ENCODE measurements around the gene GNLY.

Gene GNLY

DNA sequence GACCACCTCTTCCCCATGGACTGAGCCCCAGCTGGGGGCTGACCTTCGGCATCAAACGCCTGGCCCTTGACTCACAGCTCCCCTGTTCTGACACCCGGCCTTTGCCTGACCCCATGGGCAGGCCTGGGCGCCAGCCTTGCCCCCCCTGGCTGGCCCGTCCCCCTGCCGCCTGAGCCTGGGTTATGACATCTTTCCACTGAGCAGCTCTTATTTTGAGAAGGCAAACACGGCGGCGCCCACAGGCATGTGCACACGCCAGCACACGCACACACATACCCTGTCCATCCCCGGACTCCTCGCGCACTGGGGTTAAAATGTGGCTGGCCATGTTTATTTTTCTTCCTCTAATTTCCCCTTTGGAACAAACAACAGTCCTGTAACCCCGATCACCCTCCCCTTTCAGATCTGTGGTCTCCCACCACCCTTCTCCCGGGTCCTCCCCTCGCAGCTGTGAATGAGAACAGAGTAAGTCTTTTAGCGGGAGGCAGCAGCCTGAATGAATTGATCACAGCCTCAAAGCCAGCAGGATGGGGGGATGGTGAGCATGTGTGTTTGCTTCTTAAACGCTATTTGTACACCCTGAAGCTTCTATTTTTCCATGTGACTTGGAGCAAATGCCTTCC, 47.8 kb downstream of the GNLY start:
- no peak for TF ChIP-seq TCF12 (IDR thresholded peaks at IDR 0.05; ENCODE audit: low read depth)
- TF ChIP-seq RAD21 (IDR thresholded peaks at IDR 0.05; ENCODE audit: low read depth) = no peak
- TF ChIP-seq TAF1 (IDR thresholded peaks at IDR 0.05; ENCODE audit: low read depth) = no peak
- no peak for TF ChIP-seq YY1 (IDR thresholded peaks at IDR 0.05; ENCODE audit: low read depth)
- no peak for TF ChIP-seq FOXM1 (IDR thresholded peaks at IDR 0.05; ENCODE audit: borderline replicate concordance, low read depth)
- TF ChIP-seq TEAD4 (IDR thresholded peaks at IDR 0.05) = no peak
- TF ChIP-seq CREB1 (IDR thresholded peaks at IDR 0.05; ENCODE audit: low read depth) = no peak
- TF ChIP-seq ZBTB7A (IDR thresholded peaks at IDR 0.05; ENCODE audit: low read depth) = no peak
- TF ChIP-seq, protein P1, sequence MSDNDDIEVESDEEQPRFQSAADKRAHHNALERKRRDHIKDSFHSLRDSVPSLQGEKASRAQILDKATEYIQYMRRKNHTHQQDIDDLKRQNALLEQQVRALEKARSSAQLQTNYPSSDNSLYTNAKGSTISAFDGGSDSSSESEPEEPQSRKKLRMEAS (IDR thresholded peaks at IDR 0.05) = no peak
- TF ChIP-seq EGR1 (IDR thresholded peaks at IDR 0.05) = no peak
- TF ChIP-seq, protein P2, sequence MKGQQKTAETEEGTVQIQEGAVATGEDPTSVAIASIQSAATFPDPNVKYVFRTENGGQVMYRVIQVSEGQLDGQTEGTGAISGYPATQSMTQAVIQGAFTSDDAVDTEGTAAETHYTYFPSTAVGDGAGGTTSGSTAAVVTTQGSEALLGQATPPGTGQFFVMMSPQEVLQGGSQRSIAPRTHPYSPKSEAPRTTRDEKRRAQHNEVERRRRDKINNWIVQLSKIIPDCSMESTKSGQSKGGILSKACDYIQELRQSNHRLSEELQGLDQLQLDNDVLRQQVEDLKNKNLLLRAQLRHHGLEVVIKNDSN (IDR thresholded peaks at IDR 0.05) = no peak
- no peak for TF ChIP-seq EP300 (IDR thresholded peaks at IDR 0.05; ENCODE audit: borderline replicate concordance)
- no peak for TF ChIP-seq NFIC (IDR thresholded peaks at IDR 0.05)

DNA sequence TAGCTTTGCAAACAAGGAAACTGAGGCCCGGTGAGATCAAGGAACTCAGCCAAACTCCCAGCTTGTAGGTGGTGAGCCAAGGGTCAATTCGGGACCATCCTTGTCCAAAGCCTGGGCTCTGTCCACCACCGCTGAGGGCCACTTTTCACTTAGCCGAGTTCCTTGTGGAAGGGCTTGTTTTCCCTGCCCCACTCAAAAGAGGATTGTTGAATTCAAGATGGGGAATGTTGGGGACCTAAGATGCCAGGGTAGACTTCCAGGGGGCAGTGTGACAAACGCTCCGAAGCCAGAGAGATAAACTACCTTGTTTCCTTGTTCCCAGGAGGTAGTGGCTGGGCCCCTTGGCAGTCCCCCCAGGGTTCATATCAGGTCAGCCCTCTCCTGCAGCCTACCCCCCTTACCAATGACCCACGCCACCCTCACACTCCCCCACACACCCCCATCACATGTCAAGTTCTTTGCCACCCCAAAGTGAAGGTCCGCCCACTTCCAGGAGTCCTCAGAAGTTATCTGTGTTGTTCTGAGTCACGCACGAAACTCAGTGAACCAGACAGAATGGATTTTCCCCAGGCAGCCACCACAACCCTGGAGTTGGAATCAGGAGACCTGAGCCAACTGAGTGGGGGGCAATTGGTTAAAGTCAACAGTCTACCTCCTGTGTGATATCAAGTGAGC, 49.3 kb downstream of the GNLY start:
- TF ChIP-seq, protein P3, sequence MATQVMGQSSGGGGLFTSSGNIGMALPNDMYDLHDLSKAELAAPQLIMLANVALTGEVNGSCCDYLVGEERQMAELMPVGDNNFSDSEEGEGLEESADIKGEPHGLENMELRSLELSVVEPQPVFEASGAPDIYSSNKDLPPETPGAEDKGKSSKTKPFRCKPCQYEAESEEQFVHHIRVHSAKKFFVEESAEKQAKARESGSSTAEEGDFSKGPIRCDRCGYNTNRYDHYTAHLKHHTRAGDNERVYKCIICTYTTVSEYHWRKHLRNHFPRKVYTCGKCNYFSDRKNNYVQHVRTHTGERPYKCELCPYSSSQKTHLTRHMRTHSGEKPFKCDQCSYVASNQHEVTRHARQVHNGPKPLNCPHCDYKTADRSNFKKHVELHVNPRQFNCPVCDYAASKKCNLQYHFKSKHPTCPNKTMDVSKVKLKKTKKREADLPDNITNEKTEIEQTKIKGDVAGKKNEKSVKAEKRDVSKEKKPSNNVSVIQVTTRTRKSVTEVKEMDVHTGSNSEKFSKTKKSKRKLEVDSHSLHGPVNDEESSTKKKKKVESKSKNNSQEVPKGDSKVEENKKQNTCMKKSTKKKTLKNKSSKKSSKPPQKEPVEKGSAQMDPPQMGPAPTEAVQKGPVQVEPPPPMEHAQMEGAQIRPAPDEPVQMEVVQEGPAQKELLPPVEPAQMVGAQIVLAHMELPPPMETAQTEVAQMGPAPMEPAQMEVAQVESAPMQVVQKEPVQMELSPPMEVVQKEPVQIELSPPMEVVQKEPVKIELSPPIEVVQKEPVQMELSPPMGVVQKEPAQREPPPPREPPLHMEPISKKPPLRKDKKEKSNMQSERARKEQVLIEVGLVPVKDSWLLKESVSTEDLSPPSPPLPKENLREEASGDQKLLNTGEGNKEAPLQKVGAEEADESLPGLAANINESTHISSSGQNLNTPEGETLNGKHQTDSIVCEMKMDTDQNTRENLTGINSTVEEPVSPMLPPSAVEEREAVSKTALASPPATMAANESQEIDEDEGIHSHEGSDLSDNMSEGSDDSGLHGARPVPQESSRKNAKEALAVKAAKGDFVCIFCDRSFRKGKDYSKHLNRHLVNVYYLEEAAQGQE (IDR thresholded peaks at IDR 0.05; ENCODE audit: low read depth) = no peak
- TF ChIP-seq EP300 (IDR thresholded peaks at IDR 0.05; ENCODE audit: borderline replicate concordance) = no peak

DNA sequence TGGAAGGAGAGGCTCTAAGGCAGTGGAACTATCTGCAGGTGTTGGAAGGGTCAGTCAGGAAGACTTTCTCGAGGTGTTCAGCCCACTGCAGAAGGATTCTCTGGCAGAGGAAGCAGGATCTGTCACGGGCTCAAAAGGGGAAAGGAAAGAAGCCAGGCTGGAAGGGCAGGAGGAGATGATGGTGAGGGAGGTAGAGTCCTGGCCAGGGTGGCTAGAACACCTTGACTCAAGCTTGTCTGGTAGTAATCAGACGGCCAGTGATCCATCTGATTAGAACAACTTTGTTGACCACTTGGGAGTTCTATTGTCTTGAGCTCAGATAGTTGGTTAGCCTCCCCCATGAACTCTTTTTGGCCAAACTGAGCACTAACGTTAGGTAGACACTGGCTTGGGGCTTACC, 49.9 kb downstream of the GNLY start:
- TF ChIP-seq, protein P2 (IDR thresholded peaks at IDR 0.05) = no peak
- no peak for TF ChIP-seq TAF1 (IDR thresholded peaks at IDR 0.05; ENCODE audit: low read depth)
- no peak for TF ChIP-seq CREB1 (IDR thresholded peaks at IDR 0.05; ENCODE audit: low read depth)
- TF ChIP-seq EGR1 (IDR thresholded peaks at IDR 0.05) = no peak
- TF ChIP-seq NFIC (IDR thresholded peaks at IDR 0.05) = no peak
- no peak for TF ChIP-seq TCF12 (IDR thresholded peaks at IDR 0.05; ENCODE audit: low read depth)
- TF ChIP-seq ZBTB7A (IDR thresholded peaks at IDR 0.05; ENCODE audit: low read depth) = no peak
- no peak for TF ChIP-seq TEAD4 (IDR thresholded peaks at IDR 0.05)
- no peak for TF ChIP-seq CEBPB (IDR thresholded peaks at IDR 0.05)
- no peak for TF ChIP-seq YY1 (IDR thresholded peaks at IDR 0.05; ENCODE audit: low read depth)
- TF ChIP-seq, protein P3 (IDR thresholded peaks at IDR 0.05; ENCODE audit: low read depth) = no peak
- no peak for TF ChIP-seq EP300 (IDR thresholded peaks at IDR 0.05; ENCODE audit: borderline replicate concordance)
- TF ChIP-seq, protein P1 (IDR thresholded peaks at IDR 0.05) = no peak
- no peak for TF ChIP-seq FOXM1 (IDR thresholded peaks at IDR 0.05; ENCODE audit: borderline replicate concordance, low read depth)

DNA sequence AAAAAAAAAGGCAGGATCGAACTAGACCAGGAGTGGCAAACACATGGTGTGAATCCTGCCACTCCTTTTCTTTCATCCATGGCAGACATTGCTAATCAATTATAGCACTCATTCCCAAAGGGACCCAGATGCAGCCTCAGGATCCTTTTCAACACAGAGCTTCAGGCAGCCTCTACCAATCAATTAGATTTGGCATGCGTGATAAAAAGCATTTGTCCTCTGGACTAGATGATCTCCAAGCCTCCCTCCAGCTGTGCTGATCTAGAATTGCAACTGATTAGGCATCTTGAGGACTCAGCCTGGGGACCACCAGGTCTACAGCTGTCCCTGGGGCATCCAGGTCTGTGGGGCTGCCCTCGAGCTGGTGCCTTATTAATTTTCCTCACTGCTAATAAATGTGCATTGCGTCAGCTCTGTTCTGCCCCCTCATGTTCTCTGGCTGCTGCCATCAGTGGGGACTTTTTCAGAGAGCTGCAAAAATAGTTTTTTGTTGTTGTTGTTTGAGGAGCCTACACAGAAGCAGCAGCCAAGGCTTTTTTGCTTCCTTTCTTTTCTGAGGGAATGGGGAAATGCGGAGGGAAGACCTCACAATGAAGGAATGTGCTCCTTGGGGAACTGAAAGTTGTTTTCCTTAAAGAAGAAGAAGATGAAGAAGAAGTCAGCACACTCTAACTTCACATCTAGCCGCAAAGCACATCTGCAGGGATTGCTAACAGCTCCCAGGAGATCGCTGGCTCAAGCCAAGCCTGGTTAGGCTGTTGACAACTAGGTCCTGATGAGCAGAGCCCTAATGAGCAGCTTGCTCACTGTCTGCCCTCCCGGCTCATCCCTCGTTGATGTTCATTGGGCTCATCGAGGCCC, 50.8 kb downstream of the GNLY start:
- TF ChIP-seq CREB1 (IDR thresholded peaks at IDR 0.05; ENCODE audit: low read depth) = no peak
- no peak for TF ChIP-seq CEBPB (IDR thresholded peaks at IDR 0.05)
- TF ChIP-seq FOXM1 (IDR thresholded peaks at IDR 0.05; ENCODE audit: borderline replicate concordance, low read depth) = no peak
- TF ChIP-seq EGR1 (IDR thresholded peaks at IDR 0.05) = no peak
- TF ChIP-seq, protein P2 (IDR thresholded peaks at IDR 0.05) = no peak

DNA sequence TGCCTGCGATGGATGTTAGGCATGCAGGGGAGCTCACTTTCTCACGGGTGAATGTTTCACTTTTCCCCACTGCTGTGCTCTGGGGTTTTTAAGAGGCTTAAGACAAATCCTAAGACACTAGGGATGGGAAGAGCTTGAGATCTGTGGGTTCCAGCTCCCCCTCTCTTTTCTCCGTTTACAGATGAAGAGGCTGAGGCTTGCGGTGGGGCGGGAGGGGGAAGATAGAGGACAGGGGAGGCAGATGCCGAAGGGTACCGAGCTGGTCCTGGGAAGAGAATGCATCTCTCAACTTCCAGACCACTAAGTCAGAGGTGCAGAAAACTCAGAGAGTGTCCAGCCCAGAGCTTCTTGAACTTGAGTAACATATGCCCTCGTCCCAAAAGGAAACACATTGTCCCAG, 51.5 kb downstream of the GNLY start:
- TF ChIP-seq TAF1 (IDR thresholded peaks at IDR 0.05; ENCODE audit: low read depth) (no peak), EP300 (IDR thresholded peaks at IDR 0.05; ENCODE audit: borderline replicate concordance) (no peak)

Measured in Ishikawa (cell line).